GM23338 (cell line): ENCODE results near the gene MEN1. TPM values are rescaled to one million over a fixed set of nuclear protein-coding genes. Genes with fewer than 3 reads are reported as not detected.

Experiments
- ATAC-seq: fragments of 200-7000 bp; cut with Tn5 transposase; 3 replicates; pipeline ENCODE4 v1.9.1; 2020
- DNase-seq: peaks from one replicate; pipeline ENCODE4 v3.0.0-alpha.2; 2015; ENCODE audit warnings: low spot score
- H2AFZ ChIP-seq: fragments of 200-600 bp; sonication (generic); 2 replicates; pipeline ENCODE4 v1.8.0; 2016; ENCODE audit warnings: antibody characterized with exemption, mild to moderate bottlenecking, moderate library complexity
- H3F3A ChIP-seq: fragments of 200-600 bp; sonication (generic); replicated peaks from 2 replicates; pipeline ENCODE4 v1.8.0; 2017; ENCODE audit warnings: antibody characterized with exemption, mixed run types, low read depth
- H3K27ac ChIP-seq: fragments of 200-600 bp; sonication (generic); 2 replicates; pipeline ENCODE4 v1.6.1; 2016; ENCODE audit warnings: low read depth
- H3K27me3 ChIP-seq: fragments of 200-600 bp; sonication (generic); 2 replicates; pipeline ENCODE4 v1.8.0; 2016; ENCODE audit warnings: mild to moderate bottlenecking, mixed run types, moderate library complexity; ENCODE audit not compliant: insufficient read depth
- H3K36me3 ChIP-seq: fragments of 200-600 bp; sonication (generic); 2 replicates; pipeline ENCODE4 v1.8.0; 2016; ENCODE audit warnings: mild to moderate bottlenecking; ENCODE audit not compliant: insufficient read depth
- H3K4me1 ChIP-seq: fragments of 200-600 bp; sonication (generic); 2 replicates; pipeline ENCODE4 v1.8.0; 2016; ENCODE audit warnings: mild to moderate bottlenecking, moderate library complexity; ENCODE audit not compliant: insufficient read depth
- H3K4me2 ChIP-seq: fragments of 200-600 bp; sonication (generic); 2 replicates; pipeline ENCODE4 v1.7.1; 2017; ENCODE audit warnings: mixed run types
- H3K4me3 ChIP-seq: fragments of 200-600 bp; sonication (generic); 2 replicates; pipeline ENCODE4 v1.6.1; 2016; ENCODE audit warnings: mixed run types
- H3K79me2 ChIP-seq: fragments of 200-600 bp; sonication (generic); replicated peaks from 2 replicates; pipeline ENCODE4 v1.8.0; 2017; ENCODE audit warnings: mild to moderate bottlenecking; ENCODE audit not compliant: insufficient read depth
- H3K9me2 ChIP-seq: fragments of 200-600 bp; sonication (generic); 2 replicates; pipeline ENCODE4 v1.8.0; 2017; ENCODE audit not compliant: insufficient read depth
- H4K20me1 ChIP-seq: fragments of 200-600 bp; sonication (generic); replicated peaks from 2 replicates; pipeline ENCODE4 v1.8.0; 2017; ENCODE audit warnings: mild to moderate bottlenecking; ENCODE audit not compliant: insufficient read depth
- H3K27ac Mint-ChIP-seq: 2 replicates; pipeline ENCODE4 v1.8.0; 2020; ENCODE audit warnings: inconsistent platforms, mild to moderate bottlenecking, moderate library complexity, mixed read lengths
- H3K27me3 Mint-ChIP-seq: 3 replicates; pipeline ENCODE4 v1.8.0; 2022; ENCODE audit warnings: low read depth, mild to moderate bottlenecking, moderate library complexity, mixed read lengths, inconsistent platforms; ENCODE audit not compliant: insufficient read depth, poor library complexity
- H3K36me3 Mint-ChIP-seq: 3 replicates; pipeline ENCODE4 v1.8.0; 2021; ENCODE audit warnings: low read depth, mild to moderate bottlenecking, inconsistent platforms, moderate library complexity, mixed read lengths
- H3K4me1 Mint-ChIP-seq: 3 replicates; pipeline ENCODE4 v1.8.0; 2020; ENCODE audit warnings: mild to moderate bottlenecking, inconsistent platforms, mixed read lengths
- H3K4me3 Mint-ChIP-seq: 3 replicates; pipeline ENCODE4 v1.8.0; 2021; ENCODE audit warnings: moderate library complexity, mild to moderate bottlenecking, inconsistent platforms, mixed read lengths
- H3K9me3 Mint-ChIP-seq: 3 replicates; pipeline ENCODE4 v1.8.0; 2020; ENCODE audit warnings: moderate library complexity, mild to moderate bottlenecking, inconsistent platforms, mixed read lengths
- CREB1 ChIP-seq: fragments of 250-450 bp; sonication (Bioruptor Pico); IDR thresholded peaks from 2 replicates; pipeline ENCODE4 v1.5.0; 2020; ENCODE audit warnings: low read depth, mild to moderate bottlenecking, moderate library complexity
- ETS1 ChIP-seq: IDR thresholded peaks from 2 replicates; pipeline ENCODE4 v1.6.1; 2016; ENCODE audit warnings: antibody characterized with exemption
- EZH2 ChIP-seq: fragments of 200-600 bp; sonication (generic); IDR thresholded peaks from one replicate; pipeline ENCODE4 v1.8.0; 2017; ENCODE audit warnings: antibody characterized with exemption, mild to moderate bottlenecking, low read depth; ENCODE audit not compliant: unreplicated experiment
- EZH2phosphoT487 ChIP-seq: fragments of 200-600 bp; sonication (generic); IDR thresholded peaks from one replicate; pipeline ENCODE4 v1.8.1; 2018; ENCODE audit warnings: antibody characterized with exemption; ENCODE audit not compliant: unreplicated experiment
- JUNB ChIP-seq: IDR thresholded peaks from one replicate; pipeline ENCODE4 v1.6.1; 2016; ENCODE audit warnings: antibody characterized with exemption; ENCODE audit not compliant: unreplicated experiment
- NANOG ChIP-seq: IDR thresholded peaks from 2 replicates; pipeline ENCODE4 v1.6.1; 2016; ENCODE audit warnings: antibody characterized with exemption, borderline replicate concordance
- POLR2AphosphoS5 ChIP-seq: IDR thresholded peaks from 2 replicates; pipeline ENCODE4 v1.6.1; 2016; ENCODE audit warnings: antibody characterized with exemption, low read depth
- STAT1 ChIP-seq: IDR thresholded peaks from one replicate; pipeline ENCODE4 v1.6.1; 2016; ENCODE audit warnings: antibody characterized with exemption; ENCODE audit not compliant: unreplicated experiment
- ZNF331 ChIP-seq: fragments of 250-450 bp; sonication (Bioruptor Pico); IDR thresholded peaks from 2 replicates; pipeline ENCODE4 v1.5.0; 2020; ENCODE audit warnings: low read depth, mild to moderate bottlenecking, moderate library complexity
- ZNF462 ChIP-seq: fragments of 250-450 bp; sonication (Bioruptor Pico); IDR thresholded peaks from 2 replicates; pipeline ENCODE4 v1.5.0; 2020; ENCODE audit warnings: mild to moderate bottlenecking, moderate library complexity
- polyA plus RNA-seq: library from polyadenylated mRNA; unstranded; fragments of >200 nt; fragmentation: Nextera tagmentation; extraction: Ambion mirVana; gene quantifications from 2 replicates; pipeline ENCODE4 v1.2.1, GENCODE V29; 2016
- total RNA-seq: library from RNA; depleted of rRNA; stranded (reverse); fragments of >200 nt; shearing (Covaris generic); gene quantifications from 2 replicates; pipeline ENCODE4 v1.2.3, GENCODE V29; 2014
- TF ChIP-seq, protein P1 (sequence below), 2 experiments: fragments of 200-600 bp in 1 of 2; sonication (generic) in 1 of 2; conservative IDR thresholded peaks; 2 replicates each; pipeline versions ENCODE4 v1.5.1 to v1.6.1; 2016 to 2017; ENCODE audit warnings: antibody characterized with exemption in 2 of 2, low read depth in 2 of 2, mild to moderate bottlenecking in 2 of 2, moderate library complexity in 1 of 2

The MEN1 gene
- total and polyA plus RNA-seq, 2 experiments from 2014 or later = 31.6 to 45.2 TPM

DNA sequence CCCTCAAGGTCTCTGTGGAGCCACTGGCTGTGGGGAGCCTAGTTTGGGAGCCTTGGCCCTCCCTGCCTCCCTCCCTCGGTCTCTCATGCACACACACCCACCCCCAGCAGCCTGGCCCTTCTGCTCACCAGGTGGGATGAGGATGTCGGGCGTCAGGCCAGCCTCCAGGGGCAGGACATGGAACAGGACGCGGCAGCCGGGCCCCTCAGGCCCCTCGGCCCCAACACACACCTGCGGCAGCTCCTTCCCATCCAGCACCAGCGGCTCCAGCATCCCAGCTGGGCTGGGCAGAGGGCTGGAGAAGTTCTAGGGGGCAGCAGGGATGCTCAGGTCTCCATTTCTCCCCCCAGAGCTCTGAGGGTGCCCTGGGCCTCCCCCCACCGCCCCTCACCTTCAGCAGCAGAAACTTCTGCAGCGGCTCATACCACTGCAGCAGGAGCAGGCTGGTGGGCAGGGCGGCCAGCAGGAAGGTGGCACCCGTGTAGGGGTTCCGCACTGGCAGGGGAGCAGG lies 18.5 kb downstream of the MEN1 start (continued):
- TF ChIP-seq ETS1 (no peak), STAT1 (no peak), POLR2AphosphoS5 (no peak)

DNA sequence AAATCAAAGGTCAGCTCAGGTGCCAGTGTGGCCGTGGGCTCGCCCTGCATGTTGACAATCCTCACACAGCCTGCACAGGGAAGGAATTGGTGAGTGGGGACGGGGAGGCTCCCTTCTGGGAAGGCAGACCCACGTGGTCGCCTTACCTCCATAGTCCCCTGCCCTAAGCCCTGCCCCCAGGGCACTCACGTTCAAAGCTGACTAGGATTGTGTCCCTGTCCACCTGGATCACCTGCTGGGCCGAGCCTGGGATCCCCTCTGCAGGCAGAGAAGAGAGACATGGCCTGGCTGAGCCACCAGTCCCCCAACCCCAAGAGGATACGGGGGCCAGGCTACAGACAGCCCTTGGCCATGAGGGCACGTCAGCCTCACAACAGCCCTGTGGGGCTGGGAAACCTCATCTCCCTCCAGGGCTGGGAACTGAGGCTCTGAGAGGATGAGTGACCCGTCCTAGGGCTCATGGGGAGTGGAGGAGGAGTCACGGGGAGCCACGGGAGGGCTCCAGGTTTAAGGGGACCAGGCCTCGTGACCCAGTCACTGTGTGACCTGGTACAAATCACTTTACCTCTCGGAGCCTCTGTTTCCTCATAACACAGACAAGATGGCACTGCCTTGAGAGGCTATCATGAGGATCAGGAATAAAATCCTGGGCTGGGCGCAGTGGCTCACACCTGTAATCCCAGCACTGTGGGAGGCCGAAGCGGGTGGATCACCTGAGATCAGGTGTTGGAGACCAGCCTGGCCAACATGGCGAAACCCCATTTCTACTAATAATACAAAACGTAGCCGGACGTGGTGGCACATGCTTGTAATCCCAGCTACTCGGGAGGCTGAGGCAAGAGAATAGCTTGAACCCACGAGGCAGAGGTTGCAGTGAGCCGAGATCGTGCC lies 19.9 kb downstream of the MEN1 start:
- no peak overlapping the region for H3K27ac ChIP-seq
- H3K27me3 ChIP-seq = no peaks in the 10 kb centered on the region
- H3K4me3 ChIP-seq = no peak overlapping the region
- Mint-ChIP-seq H3K4me1 (no peaks in the 10 kb centered on the region; the same call in 2 of the 3 replicates), H3K27ac (no peak overlapping the region), H3K4me3 (no peak overlapping the region), H3K36me3 (no peaks in the 10 kb centered on the region), H3K9me3 (no peaks in the 10 kb centered on the region), H3K27me3 (peaks cover 5% of the 10 kb centered on the region)
- H3K79me2 ChIP-seq = no peaks in the 10 kb centered on the region
- no peak overlapping the region for H2AFZ ChIP-seq
- ATAC-seq = no peak
- H3K4me1 ChIP-seq = no peaks in the 10 kb centered on the region
- H3K36me3 ChIP-seq = no peaks in the 10 kb centered on the region
- no peaks in the 10 kb centered on the region for H3K9me2 ChIP-seq
- no peak for DNase-seq
- 0 out of 2 replicates have a peak, but pooled peaks cover 2% of the 10 kb centered on the region for H3F3A ChIP-seq
- TF ChIP-seq STAT1 (no peak), ZNF462 (CRISPR knock-in tag) (no peak), CREB1 (CRISPR knock-in tag) (no peak), NANOG (no peak), EZH2 (no peak), JUNB (no peak), EZH2phosphoT487 (no peak), ZNF331 (CRISPR knock-in tag) (no peak), ETS1 (no peak)
- TF ChIP-seq, protein P1, sequence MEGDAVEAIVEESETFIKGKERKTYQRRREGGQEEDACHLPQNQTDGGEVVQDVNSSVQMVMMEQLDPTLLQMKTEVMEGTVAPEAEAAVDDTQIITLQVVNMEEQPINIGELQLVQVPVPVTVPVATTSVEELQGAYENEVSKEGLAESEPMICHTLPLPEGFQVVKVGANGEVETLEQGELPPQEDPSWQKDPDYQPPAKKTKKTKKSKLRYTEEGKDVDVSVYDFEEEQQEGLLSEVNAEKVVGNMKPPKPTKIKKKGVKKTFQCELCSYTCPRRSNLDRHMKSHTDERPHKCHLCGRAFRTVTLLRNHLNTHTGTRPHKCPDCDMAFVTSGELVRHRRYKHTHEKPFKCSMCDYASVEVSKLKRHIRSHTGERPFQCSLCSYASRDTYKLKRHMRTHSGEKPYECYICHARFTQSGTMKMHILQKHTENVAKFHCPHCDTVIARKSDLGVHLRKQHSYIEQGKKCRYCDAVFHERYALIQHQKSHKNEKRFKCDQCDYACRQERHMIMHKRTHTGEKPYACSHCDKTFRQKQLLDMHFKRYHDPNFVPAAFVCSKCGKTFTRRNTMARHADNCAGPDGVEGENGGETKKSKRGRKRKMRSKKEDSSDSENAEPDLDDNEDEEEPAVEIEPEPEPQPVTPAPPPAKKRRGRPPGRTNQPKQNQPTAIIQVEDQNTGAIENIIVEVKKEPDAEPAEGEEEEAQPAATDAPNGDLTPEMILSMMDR (conservative IDR thresholded peaks at IDR 0.05; ENCODE audit: low read depth in 2 of 2) = no peak
- H4K20me1 ChIP-seq = no peaks in the 10 kb centered on the region
- H3K4me2 ChIP-seq = no peak overlapping the region
